ENCODE results near the gene CEP57.

The CEP57 gene

GRCh38 chr11:95766701-95767100 lies 23.6 kb upstream of the CEP57 start:
- H3K9me3 ChIP-seq (ENCODE audit: control extremely low read depth in 1 of 5, control insufficient read depth in 4 of 5, insufficient read depth in 2 of 5, low read depth in 1 of 5, low read length in 4 of 5): no peaks in the 10 kb centered on the region
- 100% methylated on average over 2 of the region's 3 CpGs for WGBS (ENCODE audit: insufficient coverage)
- CTCF ChIA-PET: interaction anchor here (1.3 to 17.8 kb wide), 4 partner anchors 10 to 608 kb away, joined by 3 to 277 read pairs (median 12); no protein-coding TSS in a partner anchor
- no peak overlapping the region for H3K27ac ChIP-seq (ENCODE audit: insufficient read depth in 1 of 2, low read depth in 1 of 2, low read length in 2 of 2, poor library complexity in 1 of 2, severe bottlenecking in 2 of 2)
- peak in 2 of 3 donors; percentile 15 to 26 for DNase-seq
- H3K27me3 ChIP-seq (replicated peaks in 2 of 5; ENCODE audit: control insufficient read depth in 4 of 5, insufficient read depth in 5 of 5, low read length in 4 of 5): no peaks in the 10 kb centered on the region
- peaks cover 4 to 16% (median 10%) of the 10 kb centered on the region in 4 experiments for H3K36me3 ChIP-seq (ENCODE audit: control insufficient read depth in 4 of 4, insufficient read depth in 4 of 4, low read length in 3 of 4)
- POLR2A ChIA-PET: no interaction called here
- peaks cover 0 to 11% (median 3%) of the 10 kb centered on the region in 4 experiments for H3K4me1 ChIP-seq (ENCODE audit: control extremely low read depth in 1 of 4, control insufficient read depth in 4 of 4, insufficient read depth in 4 of 4, low read length in 3 of 4)
- H3K4me3 ChIP-seq (ENCODE audit: control insufficient read depth in 1 of 7, extremely low read depth in 1 of 7, insufficient read depth in 4 of 7, low read depth in 2 of 7, low read length in 6 of 7): no peak overlapping the region

- DNase-seq: peak in 2 of 3 donors; percentile 13 to 20
- WGBS (ENCODE audit: insufficient coverage): no CpG with 5 or more reads among the region's 1 CpG
These were observed 22.8 kb upstream of the CEP57 start for GRCh38 chr11:95767498-95767897.

GRCh38 chr11:95768521-95768920 lies 21.8 kb upstream of the CEP57 start:
- H3K9me3 ChIP-seq (ENCODE audit: control extremely low read depth in 1 of 5, control insufficient read depth in 4 of 5, insufficient read depth in 2 of 5, low read depth in 1 of 5, low read length in 4 of 5): no peaks in the 10 kb centered on the region
- CTCF ChIA-PET: interaction anchor here (1.3 to 17.8 kb wide), 4 partner anchors 12 to 610 kb away, joined by 3 to 277 read pairs (median 6); partner anchors contain the start of gene FAM76B
- 100% methylated on average over 2 of the region's 2 CpGs for WGBS (ENCODE audit: insufficient coverage)
- no peaks in the 10 kb centered on the region for H3K27me3 ChIP-seq (replicated peaks in 2 of 5; ENCODE audit: control insufficient read depth in 4 of 5, insufficient read depth in 5 of 5, low read length in 4 of 5)
- H3K4me1 ChIP-seq (ENCODE audit: control extremely low read depth in 1 of 4, control insufficient read depth in 4 of 4, insufficient read depth in 4 of 4, low read length in 3 of 4): peaks cover 0 to 11% (median 3%) of the 10 kb centered on the region in 4 experiments
- no peak for DNase-seq
- H3K4me3 ChIP-seq (ENCODE audit: control insufficient read depth in 1 of 7, extremely low read depth in 1 of 7, insufficient read depth in 4 of 7, low read depth in 2 of 7, low read length in 6 of 7): no peak overlapping the region
- POLR2A ChIA-PET: no interaction called here
- H3K36me3 ChIP-seq (ENCODE audit: control insufficient read depth in 4 of 4, insufficient read depth in 4 of 4, low read length in 3 of 4): peaks cover 7 to 28% (median 18%) of the 10 kb centered on the region in 4 experiments
- no peak overlapping the region for H3K27ac ChIP-seq (ENCODE audit: insufficient read depth in 1 of 2, low read depth in 1 of 2, low read length in 2 of 2, poor library complexity in 1 of 2, severe bottlenecking in 2 of 2)

More at GRCh38 chr11:95767498-95767897, 22.8 kb upstream of the CEP57 start:
- Histone ChIP-seq H3K27ac (ENCODE audit: insufficient read depth in 1 of 2, low read depth in 1 of 2, low read length in 2 of 2, poor library complexity in 1 of 2, severe bottlenecking in 2 of 2) (no peak overlapping the region), H3K4me3 (ENCODE audit: control insufficient read depth in 1 of 7, extremely low read depth in 1 of 7, insufficient read depth in 4 of 7, low read depth in 2 of 7, low read length in 6 of 7) (no peak overlapping the region), H3K4me1 (ENCODE audit: control extremely low read depth in 1 of 4, control insufficient read depth in 4 of 4, insufficient read depth in 4 of 4, low read length in 3 of 4) (peaks cover 0 to 11% (median 3%) of the 10 kb centered on the region in 4 experiments), H3K27me3 (replicated peaks in 2 of 5; ENCODE audit: control insufficient read depth in 4 of 5, insufficient read depth in 5 of 5, low read length in 4 of 5) (no peaks in the 10 kb centered on the region), H3K9me3 (ENCODE audit: control extremely low read depth in 1 of 5, control insufficient read depth in 4 of 5, insufficient read depth in 2 of 5, low read depth in 1 of 5, low read length in 4 of 5) (no peaks in the 10 kb centered on the region), H3K36me3 (ENCODE audit: control insufficient read depth in 4 of 4, insufficient read depth in 4 of 4, low read length in 3 of 4) (peaks cover 5 to 24% (median 13%) of the 10 kb centered on the region in 4 experiments)
- POLR2A ChIA-PET: no interaction called here
- CTCF ChIA-PET: interaction anchor here (1.3 to 17.8 kb wide), 4 partner anchors 22 to 609 kb away, joined by 3 to 277 read pairs (median 6); partner anchors contain the start of gene FAM76B

- no peak for DNase-seq
- no peaks in the 10 kb centered on the region for H3K27me3 ChIP-seq (replicated peaks in 2 of 5; ENCODE audit: control insufficient read depth in 4 of 5, insufficient read depth in 5 of 5, low read length in 4 of 5)
- H3K4me1 ChIP-seq (ENCODE audit: control extremely low read depth in 1 of 4, control insufficient read depth in 4 of 4, insufficient read depth in 4 of 4, low read length in 3 of 4): no peaks in the 10 kb centered on the region
- POLR2A ChIA-PET: no interaction called here
- CTCF ChIA-PET: interaction anchor here (1.7 to 2.2 kb wide), 2 partner anchors 11 to 622 kb away, joined by 5 to 8 read pairs; no protein-coding TSS in a partner anchor
- no peaks in the 10 kb centered on the region for H3K9me3 ChIP-seq (ENCODE audit: control extremely low read depth in 1 of 5, control insufficient read depth in 4 of 5, insufficient read depth in 2 of 5, low read depth in 1 of 5, low read length in 4 of 5)
- peaks cover 32 to 87% (median 59%) of the 10 kb centered on the region in 4 experiments for H3K36me3 ChIP-seq (ENCODE audit: control insufficient read depth in 4 of 4, insufficient read depth in 4 of 4, low read length in 3 of 4)
- H3K4me3 ChIP-seq (ENCODE audit: control insufficient read depth in 1 of 7, extremely low read depth in 1 of 7, insufficient read depth in 4 of 7, low read depth in 2 of 7, low read length in 6 of 7): no peak overlapping the region
- H3K27ac ChIP-seq (ENCODE audit: insufficient read depth in 1 of 2, low read depth in 1 of 2, low read length in 2 of 2, poor library complexity in 1 of 2, severe bottlenecking in 2 of 2): no peak overlapping the region
These were observed 13.4 kb upstream of the CEP57 start for GRCh38 chr11:95776859-95777258.

GRCh38 chr11:95778699-95779098 lies 11.6 kb upstream of the CEP57 start:
- H3K36me3 ChIP-seq (ENCODE audit: control insufficient read depth in 4 of 4, insufficient read depth in 4 of 4, low read length in 3 of 4): peaks cover 31 to 93% (median 65%) of the 10 kb centered on the region in 4 experiments
- WGBS (ENCODE audit: insufficient coverage): 100% methylated on average over 1 of the region's 3 CpGs
- H3K4me3 ChIP-seq (ENCODE audit: control insufficient read depth in 1 of 7, extremely low read depth in 1 of 7, insufficient read depth in 4 of 7, low read depth in 2 of 7, low read length in 6 of 7): no peak overlapping the region
- H3K27ac ChIP-seq (ENCODE audit: insufficient read depth in 1 of 2, low read depth in 1 of 2, low read length in 2 of 2, poor library complexity in 1 of 2, severe bottlenecking in 2 of 2): no peak overlapping the region
- no peaks in the 10 kb centered on the region for H3K4me1 ChIP-seq (ENCODE audit: control extremely low read depth in 1 of 4, control insufficient read depth in 4 of 4, insufficient read depth in 4 of 4, low read length in 3 of 4)
- POLR2A ChIA-PET: no interaction called here
- H3K27me3 ChIP-seq (replicated peaks in 2 of 5; ENCODE audit: control insufficient read depth in 4 of 5, insufficient read depth in 5 of 5, low read length in 4 of 5): no peaks in the 10 kb centered on the region
- no peaks in the 10 kb centered on the region for H3K9me3 ChIP-seq (ENCODE audit: control extremely low read depth in 1 of 5, control insufficient read depth in 4 of 5, insufficient read depth in 2 of 5, low read depth in 1 of 5, low read length in 4 of 5)
- no peak for DNase-seq
- CTCF ChIA-PET: interaction anchor here (0.9 to 2.2 kb wide), 4 partner anchors 10 to 627 kb away, joined by 3 to 6 read pairs (median 5); no protein-coding TSS in a partner anchor

DNA sequence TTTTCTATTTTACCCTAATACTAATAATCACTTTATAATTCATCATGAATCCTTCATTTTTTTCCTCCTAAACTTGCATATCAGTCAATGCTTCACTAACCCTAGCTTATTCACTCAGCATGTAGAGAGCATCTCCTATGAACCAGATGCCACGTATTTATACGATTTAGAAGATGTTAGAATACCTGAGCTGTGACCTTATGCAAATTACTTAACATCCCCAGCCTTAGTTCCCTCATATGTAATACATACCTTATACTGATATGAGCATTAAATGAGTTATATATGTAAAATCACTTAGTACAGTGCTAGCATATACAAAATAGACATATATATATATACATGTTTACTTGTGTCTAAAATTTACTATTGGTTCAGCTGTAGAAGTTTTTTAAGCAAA lies 9.8 kb upstream of the CEP57 start:
- Histone ChIP-seq H3K4me1 (ENCODE audit: control extremely low read depth in 1 of 4, control insufficient read depth in 4 of 4, insufficient read depth in 4 of 4, low read length in 3 of 4) (no peaks in the 10 kb centered on the region), H3K9me3 (ENCODE audit: control extremely low read depth in 1 of 5, control insufficient read depth in 4 of 5, insufficient read depth in 2 of 5, low read depth in 1 of 5, low read length in 4 of 5) (no peaks in the 10 kb centered on the region), H3K4me3 (ENCODE audit: control insufficient read depth in 1 of 7, extremely low read depth in 1 of 7, insufficient read depth in 4 of 7, low read depth in 2 of 7, low read length in 6 of 7) (no peak overlapping the region), H3K27me3 (replicated peaks in 2 of 5; ENCODE audit: control insufficient read depth in 4 of 5, insufficient read depth in 5 of 5, low read length in 4 of 5) (no peaks in the 10 kb centered on the region), H3K36me3 (ENCODE audit: control insufficient read depth in 4 of 4, insufficient read depth in 4 of 4, low read length in 3 of 4) (peaks cover 26 to 89% (median 63%) of the 10 kb centered on the region in 4 experiments), H3K27ac (ENCODE audit: insufficient read depth in 1 of 2, low read depth in 1 of 2, low read length in 2 of 2, poor library complexity in 1 of 2, severe bottlenecking in 2 of 2) (no peak overlapping the region)
- ChIA-PET CTCF (interaction anchor here (0.8 to 1.1 kb wide), 3 partner anchors 12 to 628 kb away, joined by 3 read pairs; no protein-coding TSS in a partner anchor), POLR2A (no interaction called here)
- no CpG with 5 or more reads among the region's 2 CpGs for WGBS (ENCODE audit: insufficient coverage)
- DNase-seq: no peak

DNA sequence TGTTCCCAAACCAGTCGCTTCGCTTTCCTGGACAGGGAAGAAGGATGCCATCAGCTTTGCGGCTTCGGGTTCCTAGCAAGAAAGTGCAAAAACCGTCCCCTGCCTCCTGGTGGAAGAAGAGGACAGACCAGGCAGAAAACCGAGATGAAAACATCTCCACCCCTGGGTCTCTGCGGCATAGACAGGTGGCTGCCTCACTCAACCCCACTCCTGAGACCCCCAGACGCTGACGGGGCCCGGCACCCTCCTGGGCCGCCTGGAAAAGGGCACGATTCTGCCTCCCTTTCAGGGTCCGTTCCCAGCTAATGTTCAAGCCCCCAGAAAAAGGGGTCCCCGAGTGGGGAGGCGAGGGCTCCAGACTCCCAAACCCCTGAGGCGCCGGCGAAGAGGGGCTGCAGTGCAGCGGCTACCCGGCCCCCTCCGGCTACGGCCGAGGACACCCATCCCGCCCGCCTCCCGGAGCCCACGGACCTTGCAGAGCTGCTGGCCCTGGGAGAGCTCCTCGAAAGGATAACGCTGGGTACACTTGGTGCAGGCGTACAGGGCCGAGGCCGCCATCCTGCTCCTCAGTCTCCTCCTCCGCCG lies 1.3 kb upstream of the CEP57 start:
- CTCF ChIA-PET: interaction anchor here (0.6 to 3.4 kb wide), 12 partner anchors 11 to 642 kb away, joined by 3 to 21 read pairs (median 3); no protein-coding TSS in a partner anchor
- Histone ChIP-seq H3K4me3 (ENCODE audit: control insufficient read depth in 1 of 7, extremely low read depth in 1 of 7, insufficient read depth in 4 of 7, low read depth in 2 of 7, low read length in 6 of 7) (peak overlapping the region; percentile 80 to 98 (median 93)), H3K36me3 (ENCODE audit: control insufficient read depth in 4 of 4, insufficient read depth in 4 of 4, low read length in 3 of 4) (peaks cover 3 to 27% (median 12%) of the 10 kb centered on the region in 4 experiments), H3K4me1 (ENCODE audit: control extremely low read depth in 1 of 4, control insufficient read depth in 4 of 4, insufficient read depth in 4 of 4, low read length in 3 of 4) (peaks cover 15 to 30% (median 22%) of the 10 kb centered on the region in 4 experiments), H3K27ac (ENCODE audit: insufficient read depth in 1 of 2, low read depth in 1 of 2, low read length in 2 of 2, poor library complexity in 1 of 2, severe bottlenecking in 2 of 2) (peak overlapping the region; percentile 99 to 100), H3K27me3 (replicated peaks in 2 of 5; ENCODE audit: control insufficient read depth in 4 of 5, insufficient read depth in 5 of 5, low read length in 4 of 5) (no peaks in the 10 kb centered on the region), H3K9me3 (ENCODE audit: control extremely low read depth in 1 of 5, control insufficient read depth in 4 of 5, insufficient read depth in 2 of 5, low read depth in 1 of 5, low read length in 4 of 5) (no peaks in the 10 kb centered on the region)
- WGBS (ENCODE audit: insufficient coverage): under 1% methylated on average over 31 of the region's 34 CpGs
- POLR2A ChIA-PET: interaction anchor here (0.8 to 1.7 kb wide), 5 partner anchors 15 to 862 kb away, joined by 4 to 5 read pairs (median 4); no protein-coding TSS in a partner anchor
- DNase-seq: peak; percentile 62 to 77 (median 70)
